Activated CD4-positive, alpha-beta T cell treated with anti-CD3 and anti-CD28 coated beads, Interleukin-10, Interleukin-2, amounts not matched to agents 100 ng/mL and 50 ng/mL, durations not matched to agents 16 hours and 8 hours (primary cell): Measurements from ENCODE around the gene TET3.
A peak's percentile ranks its signal among the peaks of the same experiment; 100 is the strongest.

ENCODE experiments used
- DNase-seq: peaks from one replicate; pipeline ENCODE4 v3.0.0-alpha.2; 2020

The TET3 gene

DNA sequence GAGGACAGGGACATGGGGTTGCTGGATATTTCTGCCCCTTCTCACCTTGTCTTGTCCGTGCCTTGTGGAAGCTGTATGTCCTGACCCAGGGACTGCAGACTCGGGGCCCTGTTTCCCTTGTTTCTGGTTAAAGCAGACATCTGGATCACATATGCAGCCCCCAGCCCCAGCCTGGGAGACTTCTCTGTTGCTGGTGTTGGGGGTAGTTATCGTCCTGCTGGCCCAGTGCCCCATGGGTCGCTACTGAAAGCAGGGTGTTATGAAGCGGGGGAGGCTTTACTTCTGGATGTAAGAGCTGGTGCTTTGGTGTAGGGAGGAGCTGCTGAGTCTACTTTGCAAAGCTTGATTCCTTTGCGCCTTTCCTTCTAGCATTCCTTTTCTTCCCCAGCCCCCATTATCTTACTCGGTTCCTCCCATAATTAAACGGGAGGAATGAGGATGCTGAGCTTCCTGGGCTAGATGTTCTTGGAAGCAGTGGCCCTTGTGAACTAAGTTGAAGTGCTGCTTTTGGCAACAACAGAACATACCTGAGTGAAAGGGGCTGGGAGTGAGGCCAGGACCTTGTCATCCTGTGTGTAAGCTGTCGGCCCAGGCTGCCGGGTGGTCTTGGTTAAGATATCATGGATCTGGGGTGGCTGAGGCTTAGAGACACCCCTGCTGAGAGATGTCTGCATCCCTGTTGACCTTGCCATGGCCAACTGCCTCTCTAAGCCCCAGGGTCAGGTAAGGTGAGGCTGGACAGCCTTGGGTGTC is 3.4 kb downstream of the TET3 start:
- DNase-seq: no peak

DNA sequence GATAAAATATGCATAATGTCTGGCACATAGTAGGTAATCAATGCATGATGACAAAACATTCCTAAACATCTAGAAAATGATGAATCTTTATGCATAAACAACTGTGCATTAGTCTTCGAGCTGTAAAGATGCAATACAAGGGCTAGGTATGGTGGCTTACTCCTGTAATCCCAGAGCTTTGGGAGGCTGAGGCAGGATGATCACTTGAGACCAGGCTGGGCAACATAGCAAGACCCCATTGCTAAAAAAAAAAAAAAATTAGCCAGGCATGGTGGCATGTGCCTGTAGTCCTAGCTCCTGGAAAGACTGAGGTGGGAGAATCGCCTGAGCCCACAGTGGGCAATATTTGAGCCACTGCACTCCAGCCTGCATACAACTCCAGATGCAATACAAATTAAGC is 5.3 kb downstream of the TET3 start:
- DNase-seq: no peak

DNA sequence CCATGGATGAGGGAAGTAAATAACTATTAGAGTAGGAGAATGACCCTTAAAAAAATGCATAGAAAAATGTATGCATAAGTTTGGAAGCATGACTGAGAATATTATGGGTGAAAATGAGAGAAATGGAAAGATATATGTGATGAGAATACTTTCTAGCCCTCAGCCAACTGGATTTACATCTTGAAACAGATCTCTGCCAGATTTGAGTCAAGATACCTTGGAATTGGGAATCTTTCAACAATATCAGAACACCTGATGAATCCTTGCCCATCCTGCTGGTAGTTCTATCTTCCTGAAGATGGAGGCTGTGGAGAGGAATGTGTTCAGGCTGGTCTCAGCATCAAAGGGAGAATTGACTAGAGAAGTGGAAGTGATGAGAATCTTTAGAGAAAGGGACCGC is 5.8 kb downstream of the TET3 start:
- no peak for DNase-seq

GRCh38 chr2:73992036-73992435 is 7.3 kb downstream of the TET3 start:
- DNase-seq: no peak

- no peak for DNase-seq
These were observed 8.7 kb downstream of the TET3 start for GRCh38 chr2:73993376-73993775.

- no peak for DNase-seq
These were observed 9.1 kb downstream of the TET3 start for GRCh38 chr2:73993778-73994177.

GRCh38 chr2:73994178-73994831 is 9.6 kb downstream of the TET3 start:
- no peak for DNase-seq

- no peak for DNase-seq
These were observed 11.1 kb downstream of the TET3 start for GRCh38 chr2:73995810-73996209.

DNA sequence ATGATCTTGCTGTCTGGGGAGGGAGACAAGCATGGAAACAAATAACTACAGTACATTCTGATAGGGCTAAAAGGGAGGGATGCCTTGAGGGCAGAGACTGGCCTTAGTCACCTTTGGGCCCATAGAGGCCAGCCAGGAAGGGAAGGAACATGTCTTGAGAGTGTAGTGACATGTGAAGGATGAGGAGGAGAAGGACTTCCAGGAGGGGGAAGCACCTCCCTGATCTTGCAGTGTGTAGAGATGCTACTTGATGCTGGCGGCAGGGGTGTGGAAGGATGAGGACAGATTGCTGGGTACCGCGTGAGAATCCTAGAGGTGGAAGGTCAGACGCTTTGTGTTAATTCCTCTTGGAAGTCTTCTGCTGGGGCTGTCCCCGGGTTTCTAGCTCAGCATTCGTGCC is 13.1 kb downstream of the TET3 start:
- no peak for DNase-seq

DNA sequence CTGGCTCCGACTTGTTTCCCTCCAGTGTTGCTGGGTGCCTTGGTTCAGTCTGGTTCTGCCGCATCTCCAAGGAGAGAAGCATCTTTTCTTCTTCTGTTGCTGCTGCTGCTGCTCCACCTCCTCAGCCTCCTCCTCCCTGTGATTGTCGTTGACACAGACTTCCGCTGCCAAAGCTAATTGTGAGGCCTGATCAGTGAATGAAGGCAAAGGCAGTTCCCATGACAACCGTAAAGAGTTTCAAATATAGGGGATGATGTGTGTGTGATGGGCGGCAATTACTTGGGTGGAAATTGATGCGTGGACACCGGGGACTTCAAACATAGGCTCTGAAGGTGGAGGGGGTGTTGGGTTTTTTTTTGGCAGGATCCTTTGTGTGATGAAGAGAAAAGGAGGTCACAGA is 13.7 kb downstream of the TET3 start:
- DNase-seq: no peak

- no peak for DNase-seq
These were observed 14.2 kb downstream of the TET3 start for GRCh38 chr2:73998933-73999332.

DNA sequence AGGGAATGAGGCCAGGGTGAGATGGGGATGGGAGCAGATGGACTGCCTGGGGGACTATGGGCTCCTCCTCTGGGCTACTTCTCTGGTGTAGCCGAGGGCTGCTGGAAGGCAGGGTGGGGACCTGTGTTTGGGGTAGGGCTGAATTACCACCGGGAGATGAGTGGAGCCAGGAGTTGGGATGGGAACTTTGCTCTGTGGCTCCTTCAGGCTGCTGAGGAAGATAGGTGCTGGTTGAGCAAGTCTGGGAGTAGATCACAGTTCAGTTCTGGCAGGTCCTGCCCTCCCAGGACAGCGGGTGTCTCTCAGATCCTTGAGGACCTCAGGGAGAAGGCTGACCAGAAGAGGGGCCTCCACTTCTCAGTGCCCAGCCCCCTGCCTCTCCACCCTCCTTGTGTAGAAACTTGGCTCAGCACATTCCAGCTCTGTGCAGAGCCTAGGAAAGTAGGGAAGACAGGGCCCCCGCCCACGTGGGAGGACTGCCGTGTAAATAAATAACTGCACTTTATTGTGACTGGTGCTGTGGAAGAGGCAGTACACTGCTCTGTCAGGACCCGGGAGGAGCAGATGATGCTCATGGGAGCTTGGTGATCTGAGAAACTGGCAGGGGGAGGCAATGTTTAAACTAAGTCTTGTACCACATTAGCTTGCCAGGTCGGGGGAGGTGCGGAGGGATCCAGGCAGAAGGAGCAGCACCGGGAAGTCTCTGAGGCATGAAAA is 15.3 kb downstream of the TET3 start:
- no peak for DNase-seq

GRCh38 chr2:74000666-74001065 is 16.0 kb downstream of the TET3 start:
- DNase-seq: no peak

DNA sequence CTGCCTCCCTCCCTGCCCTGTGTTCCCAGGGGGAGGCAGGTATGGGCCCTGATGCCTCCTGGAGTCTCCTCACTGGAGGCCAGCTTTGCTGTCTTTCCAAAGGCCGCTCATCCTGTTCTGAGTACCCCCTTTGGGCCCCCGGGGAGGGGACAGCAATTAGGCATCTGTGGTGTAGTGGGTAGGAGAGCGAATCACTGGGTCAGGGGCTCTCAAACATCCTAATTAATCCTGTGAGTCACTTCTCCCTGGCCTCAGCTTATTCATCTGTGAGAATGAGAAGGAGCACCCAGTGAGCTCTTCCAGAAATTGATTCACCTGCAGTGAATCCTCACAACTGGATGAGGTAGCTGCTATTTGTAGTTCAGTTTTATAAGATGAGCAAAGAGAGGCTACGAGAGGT is 16.4 kb downstream of the TET3 start:
- no peak for DNase-seq

DNA sequence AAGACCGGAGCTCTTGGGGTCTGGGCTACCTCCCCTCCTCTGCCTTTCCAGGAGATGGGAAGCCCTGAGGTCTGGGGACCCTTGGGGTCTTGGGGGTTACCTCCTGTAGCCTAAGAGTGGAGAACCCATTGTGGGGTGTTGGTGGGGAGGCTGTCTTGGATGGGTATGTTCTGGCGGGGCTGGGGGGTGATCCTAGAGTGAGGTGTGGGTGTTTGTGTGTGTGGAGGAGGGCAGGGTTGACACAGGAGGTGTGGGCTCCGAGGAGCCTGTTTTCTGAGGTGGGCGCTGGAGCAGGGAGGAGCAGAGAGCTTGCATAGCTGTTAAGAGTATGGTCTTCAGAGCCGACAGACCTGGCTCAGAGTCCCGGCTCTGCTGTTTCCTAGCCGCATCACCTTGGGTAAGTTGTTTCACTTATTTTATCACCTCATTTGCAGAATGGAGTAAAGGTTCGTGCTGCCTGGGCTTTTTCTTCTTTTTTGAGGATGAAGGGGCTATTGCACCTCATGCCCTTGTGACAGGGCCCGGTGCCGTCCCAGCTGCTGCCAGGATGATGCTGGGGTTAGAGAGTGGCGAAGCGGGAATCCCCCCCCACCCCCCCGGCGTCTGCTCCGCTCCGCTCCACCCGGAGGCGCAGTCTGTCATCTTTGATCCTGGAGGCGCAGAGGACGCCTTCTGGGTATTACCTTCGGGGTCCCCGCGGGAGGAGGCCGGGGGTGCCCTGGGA is 17.2 kb downstream of the TET3 start:
- peak; percentile 32 for DNase-seq

GRCh38 chr2:74002505-74003421 is 18.1 kb downstream of the TET3 start:
- DNase-seq: peak; percentile 84

GRCh38 chr2:74003494-74004211 is 18.9 kb downstream of the TET3 start:
- no peak for DNase-seq

DNA sequence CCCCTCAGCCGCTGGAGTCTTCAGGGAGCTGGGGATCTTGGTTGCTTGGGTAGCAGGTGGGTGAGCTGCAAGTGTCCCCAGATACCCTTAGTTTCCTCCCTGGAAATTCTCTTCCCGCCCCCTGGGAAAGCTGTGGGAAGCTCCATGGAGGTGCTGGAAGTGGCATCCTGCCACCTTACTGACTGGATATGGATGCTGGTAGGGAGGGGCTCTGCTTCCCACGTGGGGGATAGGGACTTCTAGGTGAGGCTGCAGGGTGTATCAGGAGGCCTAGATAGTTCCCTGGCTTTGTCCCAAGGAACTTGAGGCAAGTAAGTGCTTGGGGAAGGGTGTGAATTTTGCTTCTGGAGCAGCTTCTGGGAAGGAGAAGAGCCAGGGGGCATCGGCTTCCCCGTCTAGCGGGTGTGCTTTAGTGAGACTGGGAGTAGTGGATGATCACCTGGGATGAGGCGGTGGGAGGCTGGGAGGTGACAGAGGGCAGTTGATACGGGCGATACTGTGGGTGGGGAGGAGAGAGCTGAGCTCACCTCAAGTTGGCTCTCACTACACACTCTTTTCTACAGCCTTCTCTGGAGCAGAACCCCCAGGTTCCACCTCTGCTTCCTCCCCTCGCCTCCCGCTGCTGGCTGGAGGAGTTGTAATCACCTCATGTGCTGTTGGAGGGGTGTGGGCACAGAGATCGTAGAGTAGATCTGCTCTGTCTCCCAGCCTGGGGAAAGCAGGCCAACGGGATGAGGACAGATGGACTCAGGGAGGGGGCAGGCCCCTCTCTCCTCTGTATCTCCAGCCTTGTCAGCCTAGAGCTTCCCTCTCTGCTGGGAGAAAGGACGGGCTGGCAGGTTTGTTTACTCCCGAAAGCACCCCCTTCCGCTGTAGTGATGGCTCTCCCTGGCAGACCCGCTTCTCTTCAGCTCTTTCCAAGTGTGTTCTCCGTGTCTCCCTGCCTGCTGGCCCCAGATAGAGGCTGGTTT is 19.8 kb downstream of the TET3 start:
- DNase-seq: no peak

GRCh38 chr2:74005786-74006185 is 21.1 kb downstream of the TET3 start:
- no peak for DNase-seq

- DNase-seq: no peak
These were observed 21.7 kb downstream of the TET3 start for GRCh38 chr2:74006459-74006858.
